Nephron (organoid): ENCODE data around the gene NRIP3.

ENCODE experiments used
- H3K27ac Mint-ChIP-seq, 3 experiments: 2 replicates each; pipeline ENCODE4 v1.8.0; 2020; ENCODE audit warnings: mixed read lengths in 3 of 3, mild to moderate bottlenecking in 2 of 3, moderate library complexity in 1 of 3
- H3K27me3 Mint-ChIP-seq: 2 replicates; pipeline ENCODE4 v1.8.0; 2021; ENCODE audit warnings: low read depth, mild to moderate bottlenecking, moderate library complexity, mixed read lengths
- H3K36me3 Mint-ChIP-seq: 2 replicates; pipeline ENCODE4 v1.8.0; 2020; ENCODE audit warnings: low read depth, mixed read lengths
- H3K4me1 Mint-ChIP-seq: 2 replicates; pipeline ENCODE4 v1.8.0; 2020; ENCODE audit warnings: mixed read lengths
- H3K4me3 Mint-ChIP-seq, 3 experiments: 2 replicates each; pipeline ENCODE4 v1.8.0; 2020; ENCODE audit warnings: mild to moderate bottlenecking in 3 of 3, mixed read lengths in 3 of 3, moderate library complexity in 2 of 3
- H3K9me3 Mint-ChIP-seq: 2 replicates; pipeline ENCODE4 v1.8.0; 2020; ENCODE audit warnings: mixed read lengths
- CTCF ChIP-seq, 3 experiments: fragments of 200-600 bp; sonication (generic); IDR thresholded peaks; one replicate each; pipeline ENCODE4 v1.5.0; 2021; ENCODE audit warnings: antibody characterized with exemption in 3 of 3; ENCODE audit not compliant: unreplicated experiment in 3 of 3

Gene NRIP3

GRCh38 chr11:9042488-9042887 lies 38.7 kb upstream of the NRIP3 start:
- Mint-ChIP-seq H3K27ac (no peak overlapping the region), H3K9me3 (no peaks in the 10 kb centered on the region), H3K36me3 (no peaks in the 10 kb centered on the region), H3K4me1 (peaks cover 17% of the 10 kb centered on the region), H3K4me3 (no peak overlapping the region), H3K27me3 (no peaks in the 10 kb centered on the region)
- no peak for TF ChIP-seq CTCF (IDR thresholded peaks at IDR 0.05; ENCODE audit: unreplicated experiment in 3 of 3)

- Mint-ChIP-seq H3K27ac (no peak overlapping the region), H3K36me3 (no peaks in the 10 kb centered on the region), H3K4me3 (no peak overlapping the region), H3K27me3 (no peaks in the 10 kb centered on the region), H3K4me1 (peaks cover 9% of the 10 kb centered on the region), H3K9me3 (no peaks in the 10 kb centered on the region)
- no peak for TF ChIP-seq CTCF (IDR thresholded peaks at IDR 0.05; ENCODE audit: unreplicated experiment in 3 of 3)
These were observed 37.9 kb upstream of the NRIP3 start for GRCh38 chr11:9041747-9042146.

- Mint-ChIP-seq H3K9me3 (no peaks in the 10 kb centered on the region), H3K4me1 (peaks cover 7% of the 10 kb centered on the region), H3K4me3 (no peak overlapping the region), H3K27ac (no peak overlapping the region), H3K36me3 (no peaks in the 10 kb centered on the region), H3K27me3 (no peaks in the 10 kb centered on the region)
- TF ChIP-seq CTCF (IDR thresholded peaks at IDR 0.05; ENCODE audit: unreplicated experiment in 3 of 3) = no peak
These were observed 36.6 kb upstream of the NRIP3 start for GRCh38 chr11:9040410-9040809.

- Mint-ChIP-seq H3K4me3 (no peak overlapping the region), H3K27ac (no peak overlapping the region), H3K27me3 (no peaks in the 10 kb centered on the region), H3K9me3 (no peaks in the 10 kb centered on the region), H3K36me3 (no peaks in the 10 kb centered on the region), H3K4me1 (peaks cover 12% of the 10 kb centered on the region)
- no peak for TF ChIP-seq CTCF (IDR thresholded peaks at IDR 0.05; ENCODE audit: unreplicated experiment in 3 of 3)
These were observed 36.1 kb upstream of the NRIP3 start for GRCh38 chr11:9039863-9040262.

DNA sequence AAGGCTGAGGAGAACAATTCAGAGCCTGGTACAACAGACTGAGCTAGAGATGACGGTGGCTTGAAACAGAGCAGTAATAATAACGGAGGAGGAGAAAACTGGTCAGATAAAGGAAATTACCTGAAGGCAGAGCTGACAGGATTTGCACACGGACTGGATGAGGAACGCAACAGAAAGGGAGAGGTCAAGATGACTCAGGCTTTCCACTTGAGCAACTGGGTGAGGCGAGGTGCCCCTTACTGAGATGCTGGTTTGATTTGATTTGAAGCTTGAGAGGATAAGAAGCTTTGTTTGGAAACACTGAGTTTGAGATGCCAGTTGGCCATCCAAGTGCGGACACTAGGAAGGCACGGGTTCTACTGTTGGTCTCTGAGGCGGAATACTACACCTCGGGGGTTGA lies 35.4 kb upstream of the NRIP3 start:
- TF ChIP-seq CTCF (IDR thresholded peaks at IDR 0.05; ENCODE audit: unreplicated experiment in 3 of 3) = no peak
- H3K9me3 Mint-ChIP-seq = no peaks in the 10 kb centered on the region
- H3K4me3 Mint-ChIP-seq = no peak overlapping the region
- H3K4me1 Mint-ChIP-seq = peaks cover 14% of the 10 kb centered on the region
- no peaks in the 10 kb centered on the region for H3K27me3 Mint-ChIP-seq
- H3K27ac Mint-ChIP-seq = no peak overlapping the region
- no peaks in the 10 kb centered on the region for H3K36me3 Mint-ChIP-seq

DNA sequence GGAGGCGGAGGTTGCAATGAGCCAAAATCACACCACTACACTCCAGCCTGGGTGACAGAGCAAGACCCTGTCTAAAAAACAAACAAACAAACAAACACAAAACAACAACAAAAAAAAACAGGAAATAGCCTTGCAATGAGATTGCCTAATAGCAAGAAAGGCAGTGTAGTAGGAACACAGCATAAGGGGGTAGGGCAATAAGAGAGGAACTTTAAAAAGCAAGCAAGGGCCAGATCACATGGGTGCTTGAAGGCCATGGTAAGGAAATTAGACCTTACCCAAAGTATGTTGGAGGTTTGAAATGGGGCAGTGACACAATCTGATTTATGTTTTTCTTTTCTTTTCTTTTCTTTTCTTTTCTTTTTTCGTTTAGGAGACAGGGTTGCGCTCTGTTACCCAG lies 34.7 kb upstream of the NRIP3 start:
- Mint-ChIP-seq H3K27me3 (no peaks in the 10 kb centered on the region), H3K9me3 (no peaks in the 10 kb centered on the region), H3K4me1 (peaks cover 18% of the 10 kb centered on the region), H3K27ac (no peak overlapping the region), H3K4me3 (no peak overlapping the region), H3K36me3 (no peaks in the 10 kb centered on the region)
- TF ChIP-seq CTCF (IDR thresholded peaks at IDR 0.05; ENCODE audit: unreplicated experiment in 3 of 3) = no peak
